ENCODE measurements around the gene IRAK2.
"Not testable (repeated sequence)": the region's sequence is repeated elsewhere in the genome, so short reads cannot be mapped to it uniquely, and the experiment has no call there.

Gene IRAK2

GRCh38 chr3:10166213-10166604 is 1.5 kb downstream of the IRAK2 start:
- TF ChIP-seq ZFX (IDR thresholded peaks at IDR 0.05), result no peak
- no peak for TF ChIP-seq CTCF (conservative IDR thresholded peaks at IDR 0.05)
- no peak overlapping the region for H3K27ac ChIP-seq

- H3K27ac ChIP-seq, result no peak overlapping the region
- TF ChIP-seq ZFX (IDR thresholded peaks at IDR 0.05) (no peak), CTCF (conservative IDR thresholded peaks at IDR 0.05) (no peak)
Observed at GRCh38 chr3:10169000-10169496, 4.3 kb downstream of the IRAK2 start.

- TF ChIP-seq ZFX (IDR thresholded peaks at IDR 0.05) (no peak), CTCF (conservative IDR thresholded peaks at IDR 0.05) (no peak)
- H3K27ac ChIP-seq, result no peak overlapping the region
Observed at GRCh38 chr3:10170915-10171478, 6.3 kb downstream of the IRAK2 start.

- TF ChIP-seq ZFX (IDR thresholded peaks at IDR 0.05) (no peak), CTCF (conservative IDR thresholded peaks at IDR 0.05) (no peak)
- no peak overlapping the region for H3K27ac ChIP-seq
Observed at GRCh38 chr3:10173095-10173925, 8.6 kb downstream of the IRAK2 start.

GRCh38 chr3:10173926-10174435 is 9.3 kb downstream of the IRAK2 start:
- TF ChIP-seq CTCF (conservative IDR thresholded peaks at IDR 0.05) (no peak), ZFX (IDR thresholded peaks at IDR 0.05) (no peak)
- H3K27ac ChIP-seq, result no peak overlapping the region

GRCh38 chr3:10175334-10175733 is 10.6 kb downstream of the IRAK2 start:
- not testable (repeated sequence) for H3K27ac ChIP-seq

GRCh38 chr3:10176150-10176549 is 11.4 kb downstream of the IRAK2 start:
- H3K27ac ChIP-seq, result not testable (repeated sequence)

GRCh38 chr3:10177737-10178136 is 13.0 kb downstream of the IRAK2 start:
- TF ChIP-seq CTCF (conservative IDR thresholded peaks at IDR 0.05), result no peak

More at GRCh38 chr3:10177737-10178136, 13.0 kb downstream of the IRAK2 start:
- no peak overlapping the region for H3K27ac ChIP-seq
